WTC11 (cell line): ENCODE measurements around the gene SBF2. TPM values are rescaled to one million over a fixed set of nuclear protein-coding genes. Genes with fewer than 3 reads are reported as not detected.
"Not testable (repeated sequence)": the region's sequence is repeated elsewhere in the genome, so short reads cannot be mapped to it uniquely, and the experiment has no call there.

Experiments
- ATAC-seq: fragments of 200-7000 bp; cut with Tn5 transposase; 2 replicates; pipeline ENCODE4 v1.10.0; 2021; ENCODE audit warnings: mild to moderate bottlenecking, moderate library complexity
- CTCF ChIA-PET: fragments of 300-600 bp; sonication (Branson Sonifier 250); formaldehyde crosslinking; loops from one replicate; lab custom pipeline; 2021; ENCODE audit warnings: antibody characterized with exemption; lab: Charles Lee
- POLR2A ChIA-PET: fragments of 350-600 bp; sonication (Branson Sonifier 250); formaldehyde crosslinking; loops from one replicate; lab custom pipeline; 2021; ENCODE audit warnings: antibody characterized with exemption; lab: Charles Lee
- DNase-seq: peaks from one replicate; pipeline ENCODE4 v3.0.0; 2021; ENCODE audit warnings: low spot score
- H3K27ac Mint-ChIP-seq: 2 replicates; pipeline ENCODE4 v1.8.0; 2021; ENCODE audit warnings: mixed read lengths
- H3K27me3 Mint-ChIP-seq: 2 replicates; pipeline ENCODE4 v1.8.0; 2021; ENCODE audit warnings: low read depth, mild to moderate bottlenecking, moderate library complexity, mixed read lengths
- H3K36me3 Mint-ChIP-seq: 2 replicates; pipeline ENCODE4 v1.8.0; 2021; ENCODE audit warnings: mixed read lengths
- H3K4me1 Mint-ChIP-seq: 2 replicates; pipeline ENCODE4 v1.8.0; 2022; ENCODE audit warnings: mixed read lengths
- H3K4me3 Mint-ChIP-seq: 2 replicates; pipeline ENCODE4 v1.8.0; 2021; ENCODE audit warnings: mild to moderate bottlenecking, moderate library complexity, mixed read lengths
- H3K9me3 Mint-ChIP-seq: 2 replicates; pipeline ENCODE4 v1.8.0; 2021; ENCODE audit warnings: mixed read lengths
- AFF4 ChIP-seq: sonication (generic); formaldehyde crosslinking; IDR thresholded peaks from 2 replicates; pipeline ENCODE4 v1.8.1; 2023; ENCODE audit warnings: mild to moderate bottlenecking, missing genetic modification reagents, borderline replicate concordance
- EMX1 ChIP-seq: fragments of 250-450 bp; sonication (Bioruptor Pico); IDR thresholded peaks from 2 replicates; pipeline ENCODE4 v1.8.0; 2021; ENCODE audit warnings: mild to moderate bottlenecking
- MAX ChIP-seq: sonication (generic); formaldehyde crosslinking; IDR thresholded peaks from 2 replicates; pipeline ENCODE4 v1.8.0; 2022; ENCODE audit warnings: mild to moderate bottlenecking, missing genetic modification reagents
- USF2 ChIP-seq: sonication (generic); formaldehyde crosslinking; IDR thresholded peaks from 2 replicates; pipeline ENCODE4 v1.8.1; 2023; ENCODE audit warnings: mild to moderate bottlenecking, missing genetic modification reagents, moderate library complexity
- ZNF121 ChIP-seq: sonication (generic); formaldehyde crosslinking; IDR thresholded peaks from 2 replicates; pipeline ENCODE4 v1.8.0; 2023; ENCODE audit warnings: missing genetic modification reagents
- ZNF281 ChIP-seq: sonication (generic); formaldehyde crosslinking; IDR thresholded peaks from 2 replicates; pipeline ENCODE4 v1.8.0; 2023; ENCODE audit warnings: mild to moderate bottlenecking, missing genetic modification reagents
- ZNF317 ChIP-seq: sonication (generic); formaldehyde crosslinking; IDR thresholded peaks from 2 replicates; pipeline ENCODE4 v1.8.1; 2023; ENCODE audit warnings: low read depth, mild to moderate bottlenecking, moderate library complexity, missing genetic modification reagents, borderline replicate concordance
- ZNF416 ChIP-seq: fragments of 250-450 bp; sonication (Bioruptor Pico); IDR thresholded peaks from 2 replicates; pipeline ENCODE4 v1.9.0; 2021; ENCODE audit warnings: mild to moderate bottlenecking, inconsistent platforms
- total RNA-seq: library from RNA; stranded (reverse); gene quantifications from 3 replicates; pipeline ENCODE4 v1.2.3, GENCODE V29; 2021

SBF2 gene
- total RNA-seq, 1 experiment from 2014 or later = 47.6 TPM

- H3K27me3 Mint-ChIP-seq = no peaks in the 10 kb centered on the region
- no peak for DNase-seq
- ChIA-PET CTCF (no interaction called here), POLR2A (no interaction called here)
- no peak overlapping the region for H3K27ac Mint-ChIP-seq
- TF ChIP-seq ZNF317 = no peak
- peak; percentile 8; the same call in 1 of the 2 replicates for TF ChIP-seq ZNF121
- peaks cover 51% of the 10 kb centered on the region for H3K9me3 Mint-ChIP-seq
- H3K4me1 Mint-ChIP-seq = peaks cover 6% of the 10 kb centered on the region
- peaks cover 53% of the 10 kb centered on the region for H3K36me3 Mint-ChIP-seq
- H3K4me3 Mint-ChIP-seq = no peak overlapping the region
- ATAC-seq = no peak
Measured at GRCh38 chr11:10134975-10135481, 159.0 kb downstream of the SBF2 start.

GRCh38 chr11:10134226-10134625 lies 159.8 kb downstream of the SBF2 start:
- Mint-ChIP-seq H3K36me3 (peaks cover 53% of the 10 kb centered on the region), H3K9me3 (peaks cover 51% of the 10 kb centered on the region), H3K27ac (peak overlapping the region; percentile 30; the same call in 1 of the 2 replicates)
- H3K27me3 Mint-ChIP-seq, CTCF ChIA-PET, H3K4me1 Mint-ChIP-seq, ATAC-seq, H3K4me3 Mint-ChIP-seq, POLR2A ChIA-PET, DNase-seq: not testable (repeated sequence)

GRCh38 chr11:10133251-10133650 lies 160.8 kb downstream of the SBF2 start:
- H3K4me3 Mint-ChIP-seq, H3K27ac Mint-ChIP-seq, POLR2A ChIA-PET, CTCF ChIA-PET, H3K27me3 Mint-ChIP-seq, DNase-seq, ATAC-seq, H3K4me1 Mint-ChIP-seq: not testable (repeated sequence)
- peaks cover 51% of the 10 kb centered on the region for H3K9me3 Mint-ChIP-seq
- H3K36me3 Mint-ChIP-seq = peaks cover 53% of the 10 kb centered on the region

- ATAC-seq = no peak
- DNase-seq = no peak
- ChIA-PET CTCF (no interaction called here), POLR2A (no interaction called here)
- TF ChIP-seq ZNF416 (CRISPR knock-in tag) = no peak
- Mint-ChIP-seq H3K27me3 (no peaks in the 10 kb centered on the region), H3K27ac (no peak overlapping the region), H3K4me1 (no peaks in the 10 kb centered on the region), H3K36me3 (peaks cover 43% of the 10 kb centered on the region), H3K4me3 (no peak overlapping the region), H3K9me3 (peaks cover 36% of the 10 kb centered on the region)
Measured at GRCh38 chr11:10130875-10131274, 163.1 kb downstream of the SBF2 start.

- CTCF ChIA-PET, H3K4me3 Mint-ChIP-seq, DNase-seq, H3K27ac Mint-ChIP-seq, POLR2A ChIA-PET, H3K27me3 Mint-ChIP-seq, H3K4me1 Mint-ChIP-seq, ATAC-seq: not testable (repeated sequence)
- H3K9me3 Mint-ChIP-seq = peaks cover 19% of the 10 kb centered on the region
- peaks cover 27% of the 10 kb centered on the region for H3K36me3 Mint-ChIP-seq
Measured at GRCh38 chr11:10129184-10129583, 164.8 kb downstream of the SBF2 start.

GRCh38 chr11:10125522-10126133 lies 168.4 kb downstream of the SBF2 start:
- H3K27ac Mint-ChIP-seq = no peak overlapping the region
- TF ChIP-seq ZNF281 (CRISPR knock-in tag) = no peak
- TF ChIP-seq EMX1 (CRISPR knock-in tag) = no peak
- TF ChIP-seq AFF4 (CRISPR knock-in tag) = no peak
- no peak for TF ChIP-seq USF2 (CRISPR knock-in tag)
- no peak for TF ChIP-seq MAX
- peaks cover 3% of the 10 kb centered on the region for H3K9me3 Mint-ChIP-seq
- H3K4me1 Mint-ChIP-seq = peaks cover 7% of the 10 kb centered on the region
- CTCF ChIA-PET = no interaction called here
- H3K36me3 Mint-ChIP-seq = peaks cover 2% of the 10 kb centered on the region; the same call in 1 of the 2 replicates
- DNase-seq (no peak), ATAC-seq (no peak)
- POLR2A ChIA-PET = no interaction called here
- no peaks in the 10 kb centered on the region for H3K27me3 Mint-ChIP-seq
- H3K4me3 Mint-ChIP-seq = no peak overlapping the region
